ENCODE measurements around the gene NLRP2B. TPM values are rescaled to one million over a fixed set of nuclear protein-coding genes. Genes with fewer than 3 reads are reported as not detected.
A peak's percentile ranks its signal among the peaks of the same experiment; 100 is the strongest.

Gene NLRP2B
- total RNA-seq, 1 experiment from 2014 or later: not detected

DNA sequence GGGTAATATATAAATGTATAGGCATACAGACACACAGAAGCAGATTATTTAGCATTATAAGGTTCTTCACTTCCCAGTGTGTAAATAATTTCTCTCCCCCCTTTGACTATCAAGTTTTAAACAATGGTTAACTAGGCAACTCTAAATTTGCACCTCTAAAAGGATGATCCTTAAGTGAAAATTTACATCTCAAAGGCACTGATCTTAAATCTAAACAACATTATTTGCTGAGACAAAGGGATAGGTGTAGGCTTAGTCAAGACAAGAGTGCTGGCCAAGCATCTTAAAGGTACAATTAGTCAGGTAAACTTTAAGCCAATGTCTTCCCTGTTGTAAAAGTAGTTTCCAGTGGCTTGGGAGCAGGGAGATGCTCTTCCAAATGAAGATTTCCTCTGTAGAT, 33.0 kb downstream of the NLRP2B start:
- no peak overlapping the region for H2BK20ac ChIP-seq (ENCODE audit: low read depth, low read length, poor library complexity, severe bottlenecking)
- peaks cover 9% of the 10 kb centered on the region for H3K9me3 ChIP-seq (ENCODE audit: control insufficient read depth, low read depth, low read length)
- no peak overlapping the region for H2BK15ac ChIP-seq (ENCODE audit: low read depth, low read length)
- 0 out of 7 replicates have a peak overlapping the region, but pooled peaks of 1 of the 3 experiments have one; percentile 61 for H3K27ac Mint-ChIP-seq
- H3K79me1 ChIP-seq (ENCODE audit: insufficient read depth, low read depth, low read length, poor library complexity, severe bottlenecking): no peaks in the 10 kb centered on the region
- no peak overlapping the region for H3K23ac ChIP-seq (ENCODE audit: insufficient read length, low read depth, low read length)
- no peak overlapping the region for H3K27ac ChIP-seq (ENCODE audit: insufficient read length, low read depth, low read length)
- H4K20me1 ChIP-seq (ENCODE audit: control insufficient read depth, insufficient read depth, insufficient read length): no peaks in the 10 kb centered on the region
- no peak for TF ChIP-seq CTCF (conservative IDR thresholded peaks at IDR 0.05)
- H2BK120ac ChIP-seq (ENCODE audit: low read depth, low read length, poor library complexity, severe bottlenecking): no peak overlapping the region
- peaks cover 25 to 33% of the 10 kb centered on the region in 2 experiments for H3K4me1 Mint-ChIP-seq
- no peaks in the 10 kb centered on the region for H3K27me3 ChIP-seq (ENCODE audit: insufficient read depth, low read length)
- H3T11ph ChIP-seq (ENCODE audit: low read length): no peak overlapping the region
- no peaks in the 10 kb centered on the region for H3K23me2 ChIP-seq (ENCODE audit: insufficient read length, low read depth, low read length, poor library complexity, severe bottlenecking)
- H4K91ac ChIP-seq (ENCODE audit: insufficient read length, low read depth, low read length): no peak overlapping the region
- H2BK5ac ChIP-seq (ENCODE audit: insufficient read length, low read length): no peak overlapping the region
- no peak overlapping the region for H3K14ac ChIP-seq (ENCODE audit: insufficient read depth, low read length)
- H2BK12ac ChIP-seq (ENCODE audit: insufficient read length, low read depth, low read length): no peak overlapping the region
- no peak overlapping the region for H3K9ac ChIP-seq (ENCODE audit: extremely low read depth, insufficient read length, low read length)
- H4K5ac ChIP-seq (ENCODE audit: insufficient read length, low read depth, low read length): no peak overlapping the region
- no peak overlapping the region for H3K4ac ChIP-seq (ENCODE audit: low read depth, low read length)
- no peak overlapping the region; a peak in 1 of 5 replicates for H3K4me3 Mint-ChIP-seq
- DNase-seq: no peak
- H3K79me2 ChIP-seq (ENCODE audit: insufficient read depth, low read length): no peaks in the 10 kb centered on the region
- no peak overlapping the region for H2AK5ac ChIP-seq (ENCODE audit: insufficient read length, low read length)
- H3K56ac ChIP-seq (ENCODE audit: insufficient read length, low read depth, low read length): no peak overlapping the region
- no peak overlapping the region for H3K18ac ChIP-seq (ENCODE audit: insufficient read length, low read depth, low read length)
- H3K36me3 Mint-ChIP-seq (ENCODE audit: insufficient read depth in 1 of 3, low read depth in 3 of 3): peaks cover 8 to 23% (median 9%) of the 10 kb centered on the region in 3 experiments; a peak in 6 of 7 replicates
- peaks cover 2% of the 10 kb centered on the region; the same call in 1 of the 2 replicates for H3K4me1 ChIP-seq (ENCODE audit: insufficient read depth, low read length)
- no peaks in the 10 kb centered on the region for H3K27me3 Mint-ChIP-seq (ENCODE audit: low read depth)
- H2AFZ ChIP-seq (ENCODE audit: low read length): no peak overlapping the region
- H4K8ac ChIP-seq (replicated peaks; ENCODE audit: insufficient read length, low read depth, low read length): no peak overlapping the region
- H3K9me3 Mint-ChIP-seq: peaks cover 67 to 74% of the 10 kb centered on the region in 2 experiments
- no peak overlapping the region for H3K4me2 ChIP-seq (ENCODE audit: insufficient read depth, insufficient read length, low read length)

All from H9 (cell line).